Retina (tissue), 1 donor: ENCODE results near the gene TMEM272.
"Not testable (repeated sequence)": the region's sequence is repeated elsewhere in the genome, so short reads cannot be mapped to it uniquely, and the experiment has no call there.

ENCODE experiments used
- DNase-seq: peaks from one replicate; pipeline ENCODE4 v3.0.0-alpha.2; 2016

The TMEM272 gene

GRCh38 chr13:51824712-51825111 is 20.3 kb downstream of the TMEM272 start:
- DNase-seq, result not testable (repeated sequence)

- DNase-seq, result no peak
These were observed 21.1 kb downstream of the TMEM272 start for GRCh38 chr13:51823863-51824262.

DNA sequence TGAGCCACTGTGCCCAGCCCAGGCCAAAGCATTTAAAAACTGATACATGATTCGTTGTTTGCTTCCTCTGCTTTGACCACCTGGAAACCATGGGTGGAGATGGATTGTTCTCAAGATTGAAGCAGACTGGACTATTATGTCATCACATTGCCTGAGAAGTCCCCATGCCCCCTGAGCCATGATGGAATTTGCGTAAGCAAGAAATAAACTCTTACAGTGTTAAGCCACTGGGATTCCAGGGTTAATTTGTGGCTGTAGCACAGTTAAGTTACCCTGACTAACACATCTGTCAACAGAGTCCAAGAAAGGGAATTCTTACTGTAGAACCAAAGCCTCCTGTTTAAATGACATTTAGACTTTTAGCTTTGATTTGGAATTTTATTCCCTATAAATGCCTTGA is 21.6 kb downstream of the TMEM272 start:
- DNase-seq, result no peak

- DNase-seq, result no peak
These were observed 22.7 kb downstream of the TMEM272 start for GRCh38 chr13:51822106-51822815.

DNA sequence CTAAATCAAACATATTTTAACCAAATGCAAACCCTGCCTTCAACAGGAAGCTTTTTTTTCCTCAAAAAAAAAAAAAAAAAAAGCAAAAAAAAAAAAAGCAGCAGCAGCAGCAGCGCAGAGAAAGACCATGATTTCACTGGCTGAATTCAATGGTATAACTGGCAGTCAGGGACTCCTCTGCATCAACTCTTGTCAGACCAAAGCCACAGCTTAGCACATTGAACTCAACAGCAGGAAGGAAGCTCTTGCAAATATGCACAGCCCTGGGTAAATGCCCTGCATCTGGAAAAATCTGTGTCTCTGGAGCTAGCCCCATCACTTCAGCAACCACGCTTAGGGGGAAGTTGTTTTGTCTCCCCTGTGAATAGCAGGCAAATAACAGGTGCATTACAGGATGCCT is 23.4 kb downstream of the TMEM272 start:
- DNase-seq, result no peak

GRCh38 chr13:51820016-51820597 is 24.9 kb downstream of the TMEM272 start:
- peak; percentile 71 for DNase-seq

DNA sequence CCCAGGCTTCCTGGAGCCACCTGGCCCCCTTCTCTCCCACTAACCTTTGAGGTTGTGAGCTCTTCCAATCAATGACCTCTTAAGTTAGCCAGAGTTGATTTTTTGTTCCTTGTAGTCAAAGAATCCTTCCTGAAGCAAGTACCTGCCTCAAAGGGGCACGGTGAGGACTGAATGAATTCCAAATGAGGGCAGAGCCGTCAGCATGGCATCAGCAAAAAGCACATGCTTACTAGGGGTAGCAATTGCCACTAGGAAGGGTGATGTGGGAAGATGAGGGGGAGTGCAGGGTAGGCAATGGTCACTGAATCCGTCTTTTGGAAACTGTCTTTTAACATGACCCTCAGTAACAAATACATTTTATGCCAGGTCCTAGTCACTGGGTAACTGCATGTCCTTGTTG is 25.4 kb downstream of the TMEM272 start:
- no peak for DNase-seq

DNA sequence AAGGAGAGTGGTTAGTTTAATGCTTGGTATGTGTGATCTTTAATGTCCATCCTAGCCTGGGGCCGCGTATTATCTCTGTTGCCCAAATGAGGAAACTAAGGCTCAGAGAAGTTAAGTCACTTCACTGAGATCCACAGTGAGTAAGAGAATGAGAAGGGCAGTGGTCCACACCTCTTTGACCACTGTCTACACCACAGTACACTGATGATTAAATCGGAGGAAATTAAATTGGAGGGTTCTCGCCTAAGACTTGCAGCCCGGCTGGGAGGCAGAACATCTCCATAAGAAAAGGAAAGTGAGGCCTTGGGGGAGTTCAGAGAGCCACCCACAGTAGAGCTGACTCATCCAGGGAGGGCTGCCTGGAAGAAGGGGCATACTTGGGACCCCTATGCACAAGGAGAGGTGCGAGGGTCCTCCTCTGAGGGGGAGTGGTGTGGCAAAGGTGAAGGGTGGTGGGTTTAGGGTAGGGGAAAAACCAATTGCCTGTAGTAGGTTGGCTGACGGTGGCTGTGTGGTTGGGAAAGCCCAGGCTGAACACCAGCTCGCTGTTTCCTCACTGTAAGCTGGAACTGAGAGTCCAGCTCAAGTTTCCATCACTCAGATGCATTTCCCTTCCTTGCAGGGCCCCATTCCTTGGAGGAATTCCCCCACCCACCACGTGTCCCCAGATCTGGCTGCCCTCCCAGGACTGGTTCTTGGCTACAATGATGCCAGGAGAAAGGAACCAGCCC is 26.0 kb downstream of the TMEM272 start:
- DNase-seq, result no peak

DNA sequence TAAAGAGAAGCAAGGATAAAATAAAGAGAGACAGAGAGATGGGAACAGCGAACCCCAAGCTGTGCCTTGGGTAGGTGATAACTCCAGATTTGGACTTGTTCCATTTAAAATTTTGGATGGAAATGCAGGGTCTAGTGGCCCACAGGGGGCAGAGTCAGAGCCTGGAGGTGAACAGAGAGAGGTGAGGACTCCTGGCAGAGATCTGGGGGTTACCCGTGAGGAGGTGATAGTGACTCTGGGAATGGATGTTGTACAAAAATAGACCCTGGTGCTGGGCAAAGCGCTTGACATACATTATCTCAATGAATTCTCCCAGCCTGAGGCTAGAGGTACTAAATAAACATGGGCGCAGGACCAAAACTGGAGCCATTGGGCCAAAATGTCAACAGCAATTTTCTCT is 26.7 kb downstream of the TMEM272 start:
- no peak for DNase-seq

- no peak for DNase-seq
These were observed 27.3 kb downstream of the TMEM272 start for GRCh38 chr13:51817717-51818116.

GRCh38 chr13:51816604-51817249 is 28.2 kb downstream of the TMEM272 start:
- DNase-seq, result no peak

GRCh38 chr13:51815848-51816247 is 29.1 kb downstream of the TMEM272 start:
- no peak for DNase-seq

- DNase-seq, result peak; percentile 76
These were observed 29.9 kb downstream of the TMEM272 start for GRCh38 chr13:51814825-51815650.

DNA sequence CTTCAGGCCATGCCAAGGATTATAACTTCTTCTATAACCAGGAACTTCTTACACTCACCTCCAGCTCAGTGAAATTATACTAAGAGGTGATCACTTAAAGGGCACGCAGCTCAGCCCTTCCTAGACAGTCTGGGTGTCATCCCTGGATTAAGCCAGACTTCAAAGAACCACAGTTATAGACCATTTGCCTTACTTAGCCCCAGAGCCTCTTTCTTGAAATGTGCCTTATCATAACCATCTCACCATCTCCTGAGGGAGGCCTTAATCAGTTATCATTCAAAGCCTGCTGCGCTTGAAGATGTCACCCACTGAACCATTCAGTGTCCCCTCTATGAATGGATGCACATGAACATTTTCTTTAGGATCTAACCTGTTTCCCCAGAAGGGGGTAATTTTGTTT is 30.9 kb downstream of the TMEM272 start:
- no peak for DNase-seq

- DNase-seq, result no peak
These were observed 33.0 kb downstream of the TMEM272 start for GRCh38 chr13:51811920-51812451.

DNA sequence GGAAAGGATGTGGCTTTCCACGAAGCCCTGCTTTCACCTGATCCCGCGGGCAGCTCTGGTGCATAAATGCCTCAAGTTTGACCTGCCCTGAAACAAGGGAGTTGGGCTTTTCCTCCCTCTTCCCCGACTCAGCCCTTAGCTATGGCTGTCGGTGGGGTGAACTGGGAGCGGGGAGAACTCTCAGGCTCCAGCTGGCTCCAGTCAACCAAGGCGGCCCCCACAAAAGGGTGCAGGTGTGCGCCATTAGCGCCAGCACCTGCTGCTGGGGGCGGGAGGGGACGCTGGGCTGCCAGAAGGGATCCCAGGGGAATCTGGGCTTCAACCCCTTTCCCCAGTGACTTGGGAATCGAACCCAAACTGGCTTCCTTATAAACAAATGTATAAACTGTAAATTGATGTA is 33.9 kb downstream of the TMEM272 start:
- no peak for DNase-seq

- no peak for DNase-seq
These were observed 36.2 kb downstream of the TMEM272 start for GRCh38 chr13:51808811-51809210.

- no peak for DNase-seq
These were observed 37.9 kb downstream of the TMEM272 start for GRCh38 chr13:51807041-51807440.

DNA sequence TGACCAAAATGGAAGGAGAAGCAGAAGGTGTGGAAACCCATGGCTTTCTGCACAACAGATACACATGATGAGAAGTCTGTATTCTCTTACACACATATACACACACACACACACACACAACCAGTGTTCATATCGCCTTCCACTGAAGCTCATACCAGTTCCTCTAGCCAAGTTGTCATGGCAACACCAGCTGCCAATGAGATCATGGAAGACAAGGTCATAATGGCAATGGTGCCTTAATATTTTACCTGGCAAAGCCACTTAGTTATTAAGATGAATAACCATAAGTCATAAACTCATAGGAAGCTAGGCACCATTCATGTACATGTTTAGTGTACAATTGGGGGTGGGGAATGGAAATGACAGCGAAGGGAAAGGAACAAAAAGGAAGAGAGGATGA is 38.4 kb downstream of the TMEM272 start:
- no peak for DNase-seq

DNA sequence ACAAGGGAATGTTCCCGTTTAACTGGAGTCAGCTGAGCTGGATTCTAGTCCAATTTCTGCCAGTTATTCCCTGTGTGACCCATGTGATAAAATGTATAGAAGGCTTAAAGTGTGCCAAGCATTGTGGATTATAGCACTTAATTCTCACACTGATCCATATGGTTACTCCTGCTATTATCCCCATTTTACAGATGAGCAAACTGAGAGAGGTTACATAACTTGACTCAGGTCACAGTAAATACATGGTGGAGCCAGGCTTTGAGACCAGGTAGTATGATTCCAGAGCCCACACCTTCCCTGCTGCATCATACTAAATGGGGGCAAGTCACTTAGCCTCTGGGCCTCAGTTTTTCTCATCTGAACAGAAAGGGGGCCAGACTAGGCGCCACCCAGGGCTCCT is 39.1 kb downstream of the TMEM272 start:
- DNase-seq, result no peak

DNA sequence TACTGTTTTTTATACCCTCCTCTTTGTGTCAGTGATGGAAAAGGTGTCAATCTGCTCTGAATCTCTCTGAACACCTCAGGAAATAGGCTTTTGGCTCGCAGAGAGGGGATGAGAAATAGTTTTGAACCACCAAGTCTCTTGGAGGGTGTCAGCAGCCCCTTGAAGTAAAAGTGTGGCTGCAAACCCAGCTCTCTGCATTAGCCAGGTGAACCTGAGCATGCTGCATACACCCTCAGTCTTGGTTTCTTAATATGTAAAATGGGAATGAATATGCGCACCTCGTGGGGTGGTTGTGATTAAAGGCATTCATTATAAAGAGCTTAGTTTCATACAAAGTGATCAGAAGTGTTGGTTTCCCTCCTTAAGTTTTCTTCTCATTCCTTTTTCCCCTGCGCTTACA is 39.7 kb downstream of the TMEM272 start:
- DNase-seq, result no peak
